Spleen (tissue), 7 donors: ENCODE results near the gene PALD1.

ENCODE experiments used
- CTCF ChIP-seq, 11 experiments: fragments of 200-600 bp in 7 of 11; fragments of 450-650 bp in 4 of 11; sonication (generic) in 4 of 11; IDR thresholded peaks in 8 of 11; conservative IDR thresholded peaks in 3 of 11; 1 replicate in 7 of 11; 2 replicates in 4 of 11; pipeline versions ENCODE4 v1.4.0 to v1.8.0; 2016 to 2021; ENCODE audit warnings: antibody characterized with exemption in 11 of 11, inconsistent platforms in 4 of 11, mild to moderate bottlenecking in 1 of 11
- POLR2A ChIP-seq, 3 donors: fragments of 450-650 bp; IDR thresholded peaks; one replicate each; pipeline ENCODE4 v1.5.1; 2017; ENCODE audit warnings: antibody characterized with exemption in 3 of 3, mild to moderate bottlenecking in 1 of 3
- POLR2AphosphoS5 ChIP-seq, 3 donors: sonication (generic); formaldehyde crosslinking; IDR thresholded peaks; one replicate each; pipeline ENCODE4 v1.5.1; 2017; ENCODE audit warnings: antibody characterized with exemption in 3 of 3
- donor health status: DM: no; HTN: no; CAD: no; lungs with moderate emphysema.
- donor health status: DM: no; HTN: no; CAD: no.
- donor health status: DM: no; HTN: no; CAD: no.

DNA sequence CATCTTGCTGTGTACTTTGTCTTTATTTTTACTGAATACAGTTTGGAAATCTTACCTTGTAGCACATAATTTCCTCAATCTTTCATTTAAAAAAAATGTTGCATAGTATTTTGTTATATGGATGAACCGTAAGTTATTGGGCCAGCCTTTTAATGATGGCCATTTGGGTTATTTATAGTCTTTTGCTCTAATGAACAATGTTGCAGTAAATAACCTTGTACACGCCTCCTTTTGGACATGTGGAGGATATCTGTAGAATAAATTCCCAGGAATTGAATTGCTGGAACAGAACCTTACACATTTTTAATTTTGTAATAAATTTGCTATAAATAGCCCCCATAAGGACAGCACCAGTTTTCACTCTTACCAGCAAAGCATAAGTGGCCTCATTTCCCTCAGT is 136.6 kb downstream of the PALD1 start:
- no peak for TF ChIP-seq CTCF (IDR thresholded peaks at IDR 0.05 in 8 of 11, conservative IDR thresholded peaks at IDR 0.05 in 3 of 11)
- no peak for TF ChIP-seq POLR2A (IDR thresholded peaks at IDR 0.05)
- no peak for TF ChIP-seq POLR2AphosphoS5 (IDR thresholded peaks at IDR 0.05)
